Transverse colon (tissue), 4 donors: ENCODE measurements around the gene TMEM175.

ENCODE experiments used
- CTCF ChIP-seq, 5 experiments: fragments of 200-600 bp in 3 of 5; fragments of 450-650 bp in 2 of 5; sonication (generic) in 3 of 5; IDR thresholded peaks; 1 replicate in 2 of 5; 2 replicates in 3 of 5; pipeline ENCODE4 v1.5.1; 2016 to 2017; ENCODE audit warnings: antibody characterized with exemption in 5 of 5, inconsistent platforms in 3 of 5, mild to moderate bottlenecking in 2 of 5, moderate library complexity in 1 of 5
- POLR2A ChIP-seq: fragments of 450-650 bp; IDR thresholded peaks from one replicate; pipeline ENCODE4 v1.6.1; 2016; ENCODE audit warnings: antibody characterized with exemption, mild to moderate bottlenecking, moderate library complexity
- POLR2AphosphoS5 ChIP-seq, 3 donors: sonication (generic); formaldehyde crosslinking; IDR thresholded peaks; one replicate each; pipeline ENCODE4 v1.6.1; 2016; ENCODE audit warnings: antibody characterized with exemption in 3 of 3

- TF ChIP-seq CTCF (IDR thresholded peaks at IDR 0.05), result no peak
- TF ChIP-seq POLR2A, result no peak
- no peak for TF ChIP-seq POLR2AphosphoS5 (IDR thresholded peaks at IDR 0.05)
These were observed 55.6 kb downstream of the TMEM175 start for GRCh38 chr4:987624-988513.
